Peyer's patch (tissue), 4 donors: ENCODE results near the gene ETFBKMT. TPM values are rescaled to one million over a fixed set of nuclear protein-coding genes. Genes with fewer than 3 reads are reported as not detected.
"Not testable (repeated sequence)": the region's sequence is repeated elsewhere in the genome, so short reads cannot be mapped to it uniquely, and the experiment has no call there.

ENCODE experiments used
- DNase-seq, 3 donors: peaks; one replicate each; pipeline ENCODE4 v3.0.0-alpha.2; 2017 to 2019
- H3K27ac ChIP-seq, 4 donors: fragments of 200-600 bp; sonication (generic); one replicate each; pipeline ENCODE4 v1.5.1; 2016 to 2019
- H3K27me3 ChIP-seq, 2 donors: fragments of 200-600 bp; sonication (generic); one replicate each; pipeline ENCODE4 v1.5.1; 2019
- H3K36me3 ChIP-seq, 3 donors: fragments of 200-600 bp; sonication (generic); one replicate each; pipeline ENCODE4 v1.5.1; 2016 to 2019
- H3K4me1 ChIP-seq, 4 donors: fragments of 200-600 bp; sonication (generic); one replicate each; pipeline ENCODE4 v1.5.1; 2016 to 2019
- H3K4me3 ChIP-seq, 4 donors: fragments of 200-600 bp; sonication (generic); 1 replicate in 3 of 4; 2 replicates in 1 of 4; pipeline ENCODE4 v1.5.1; 2016 to 2019; ENCODE audit warnings: mild to moderate bottlenecking in 1 of 4
- H3K9me3 ChIP-seq, 4 donors: fragments of 200-600 bp; sonication (generic); one replicate each; pipeline ENCODE4 v1.5.1; 2016 to 2019; ENCODE audit warnings: mild to moderate bottlenecking in 1 of 4
- POLR2A ChIP-seq, 2 donors: fragments of 450-650 bp; IDR thresholded peaks; one replicate each; pipeline ENCODE4 v1.5.1; 2017; ENCODE audit warnings: antibody characterized with exemption in 2 of 2, mild to moderate bottlenecking in 2 of 2, moderate library complexity in 2 of 2
- total RNA-seq, 4 donors: library from RNA; depleted of rRNA; stranded (reverse); fragments of >200 nt; gene quantifications; one replicate each; pipeline ENCODE4 v1.1.0, GENCODE V29; 2016
- TF ChIP-seq, protein P1 (sequence below), 6 experiments: fragments of 450-650 bp in 4 of 6; fragments of 200-600 bp in 2 of 6; sonication (generic) in 1 of 6; IDR thresholded peaks; one replicate each; pipeline ENCODE4 v1.5.1; 2017 to 2019; ENCODE audit warnings: antibody characterized with exemption in 6 of 6, mild to moderate bottlenecking in 3 of 6, moderate library complexity in 1 of 6

Gene ETFBKMT
- total RNA-seq, 4 donors from 2014 or later = 1.9 to 4.1 (median 3.2) TPM

DNA sequence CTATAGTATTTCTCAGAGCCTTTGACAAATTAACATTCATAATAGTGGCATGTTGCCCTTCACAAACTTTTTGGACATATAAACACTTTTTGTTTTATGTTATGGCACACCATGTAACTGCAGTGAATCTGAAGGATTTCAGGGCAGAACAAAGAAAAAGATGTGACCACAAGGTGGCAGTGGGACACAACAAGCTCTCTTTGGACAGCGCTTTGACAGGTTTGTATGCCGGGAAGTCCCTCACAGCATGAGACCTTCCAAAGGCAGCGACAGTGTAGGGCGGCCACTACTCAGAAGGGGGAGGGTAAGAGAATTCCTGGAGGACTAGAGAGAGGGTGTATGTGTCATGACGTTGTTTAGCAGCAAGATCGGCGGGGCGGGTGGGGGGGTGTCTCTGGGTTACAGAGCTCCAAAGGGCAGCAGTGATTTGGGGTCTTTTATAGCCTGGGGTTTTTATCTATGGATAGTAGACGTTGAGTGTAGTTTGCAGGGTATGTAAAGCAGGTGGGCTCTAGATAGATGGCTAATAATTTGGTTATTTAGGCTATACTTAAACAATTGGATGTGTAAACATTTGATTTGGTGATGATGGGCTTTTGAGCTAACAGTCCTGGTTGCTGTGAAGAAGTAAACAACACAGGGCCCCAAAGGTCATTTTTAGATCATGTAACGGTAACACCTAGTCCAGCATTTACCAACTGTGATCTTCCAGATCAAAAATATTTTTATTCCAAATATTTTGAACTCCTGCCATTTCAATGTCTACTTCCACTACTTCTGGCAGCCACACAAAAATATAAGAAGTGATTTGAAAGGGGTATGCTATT lies 22.9 kb downstream of the ETFBKMT start:
- TF ChIP-seq POLR2A (IDR thresholded peaks at IDR 0.05) = no peak
- TF ChIP-seq, protein P1, sequence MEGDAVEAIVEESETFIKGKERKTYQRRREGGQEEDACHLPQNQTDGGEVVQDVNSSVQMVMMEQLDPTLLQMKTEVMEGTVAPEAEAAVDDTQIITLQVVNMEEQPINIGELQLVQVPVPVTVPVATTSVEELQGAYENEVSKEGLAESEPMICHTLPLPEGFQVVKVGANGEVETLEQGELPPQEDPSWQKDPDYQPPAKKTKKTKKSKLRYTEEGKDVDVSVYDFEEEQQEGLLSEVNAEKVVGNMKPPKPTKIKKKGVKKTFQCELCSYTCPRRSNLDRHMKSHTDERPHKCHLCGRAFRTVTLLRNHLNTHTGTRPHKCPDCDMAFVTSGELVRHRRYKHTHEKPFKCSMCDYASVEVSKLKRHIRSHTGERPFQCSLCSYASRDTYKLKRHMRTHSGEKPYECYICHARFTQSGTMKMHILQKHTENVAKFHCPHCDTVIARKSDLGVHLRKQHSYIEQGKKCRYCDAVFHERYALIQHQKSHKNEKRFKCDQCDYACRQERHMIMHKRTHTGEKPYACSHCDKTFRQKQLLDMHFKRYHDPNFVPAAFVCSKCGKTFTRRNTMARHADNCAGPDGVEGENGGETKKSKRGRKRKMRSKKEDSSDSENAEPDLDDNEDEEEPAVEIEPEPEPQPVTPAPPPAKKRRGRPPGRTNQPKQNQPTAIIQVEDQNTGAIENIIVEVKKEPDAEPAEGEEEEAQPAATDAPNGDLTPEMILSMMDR (IDR thresholded peaks at IDR 0.05) = peak; percentile 54 to 89 (median 82)

DNA sequence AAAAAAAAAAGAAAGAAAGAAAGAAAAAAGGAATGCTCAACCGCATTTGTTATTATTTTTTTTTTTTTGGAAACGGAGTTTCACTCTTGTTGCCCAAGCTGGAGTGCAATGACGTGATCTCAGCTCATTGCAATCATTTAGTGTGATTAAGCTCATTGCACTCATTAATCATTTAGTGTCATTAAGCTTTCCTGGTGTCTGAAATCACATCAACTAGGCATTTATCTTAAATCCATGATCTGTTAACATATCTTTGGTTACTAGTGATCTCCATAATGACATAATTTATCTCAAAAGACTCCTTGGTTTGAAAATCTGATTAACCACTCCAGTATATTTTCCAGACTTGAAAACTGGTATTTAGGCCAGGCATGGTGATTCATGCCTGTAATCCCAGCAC lies 26.3 kb downstream of the ETFBKMT start:
- Histone ChIP-seq H3K4me3 (no peak overlapping the region), H3K36me3 (no peaks in the 10 kb centered on the region), H3K4me1 (peaks cover 0 to 6% (median 0%) of the 10 kb centered on the region in 4 donors), H3K27ac (peak overlapping the region in 1 of 4 donors; percentile 74), H3K27me3 (no peaks in the 10 kb centered on the region), H3K9me3 (peaks cover 0 to 13% (median 5%) of the 10 kb centered on the region in 4 donors)
- no peak for TF ChIP-seq POLR2A (IDR thresholded peaks at IDR 0.05)
- TF ChIP-seq, protein P1 (IDR thresholded peaks at IDR 0.05) = no peak
- no peak for DNase-seq

More for the DNA sequence above, 22.9 kb downstream of the ETFBKMT start:
- H3K27ac ChIP-seq = peak overlapping the region in 1 of 4 donors; percentile 67
- H3K27me3 ChIP-seq = no peaks in the 10 kb centered on the region
- peak in 2 of 3 donors; percentile 70 to 91 for DNase-seq
- H3K4me1 ChIP-seq = peaks cover 0 to 6% (median 0%) of the 10 kb centered on the region in 4 donors
- peaks cover 0 to 13% (median 5%) of the 10 kb centered on the region in 4 donors for H3K9me3 ChIP-seq
- no peak overlapping the region for H3K4me3 ChIP-seq
- H3K36me3 ChIP-seq = no peaks in the 10 kb centered on the region

DNA sequence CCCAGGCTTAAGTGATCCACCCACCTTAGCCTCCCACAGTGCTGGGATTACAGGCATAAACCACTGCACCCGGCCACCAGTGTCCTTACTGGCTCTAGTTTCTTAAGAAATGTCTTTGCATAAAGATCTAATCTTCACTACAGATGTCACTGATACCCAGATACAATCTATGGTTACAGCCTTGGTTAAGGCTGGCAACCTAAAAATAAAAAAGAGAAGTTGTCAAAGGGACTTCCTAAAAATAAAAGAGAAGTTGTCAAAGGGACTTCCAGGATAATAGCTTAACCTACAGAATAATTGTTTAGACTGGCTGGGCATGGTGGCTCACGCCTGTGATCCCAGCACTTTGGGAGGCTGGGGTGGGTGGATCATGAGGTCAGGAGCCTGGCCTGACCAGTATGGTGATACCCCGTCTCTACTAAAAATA lies 27.6 kb downstream of the ETFBKMT start:
- DNase-seq = peak in 2 of 3 donors; percentile 36 to 54
- peaks cover 0 to 6% (median 0%) of the 10 kb centered on the region in 4 donors for H3K4me1 ChIP-seq
- peak overlapping the region in 2 of 4 donors; percentile 6 to 74 for H3K27ac ChIP-seq
- TF ChIP-seq POLR2A (IDR thresholded peaks at IDR 0.05) = no peak
- TF ChIP-seq, protein P1 (IDR thresholded peaks at IDR 0.05) = no peak
- H3K36me3 ChIP-seq = no peaks in the 10 kb centered on the region
- no peak overlapping the region for H3K4me3 ChIP-seq
- peaks cover 0 to 13% (median 5%) of the 10 kb centered on the region in 4 donors for H3K9me3 ChIP-seq
- H3K27me3 ChIP-seq = no peaks in the 10 kb centered on the region

DNA sequence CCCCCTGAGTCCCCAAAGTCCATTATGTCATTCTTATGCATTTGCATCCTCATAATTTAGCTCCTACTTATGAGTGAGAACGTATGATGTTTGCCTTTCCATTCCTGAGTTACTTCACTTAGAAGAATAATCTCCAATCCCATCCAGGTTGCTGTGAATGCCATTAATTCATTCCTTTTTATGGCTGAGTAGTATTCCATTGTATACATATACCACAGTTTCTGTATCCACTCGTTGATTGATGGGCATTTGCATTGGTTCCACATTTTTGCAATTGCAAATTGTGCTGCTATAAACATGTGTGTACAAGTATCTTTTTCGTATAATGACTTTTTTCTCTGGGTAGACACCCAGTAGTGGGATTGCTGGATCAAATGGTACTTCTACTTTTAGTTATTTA lies 30.4 kb downstream of the ETFBKMT start:
- H3K36me3 ChIP-seq, H3K9me3 ChIP-seq, H3K27me3 ChIP-seq, DNase-seq, H3K27ac ChIP-seq, H3K4me3 ChIP-seq, H3K4me1 ChIP-seq: not testable (repeated sequence)

DNA sequence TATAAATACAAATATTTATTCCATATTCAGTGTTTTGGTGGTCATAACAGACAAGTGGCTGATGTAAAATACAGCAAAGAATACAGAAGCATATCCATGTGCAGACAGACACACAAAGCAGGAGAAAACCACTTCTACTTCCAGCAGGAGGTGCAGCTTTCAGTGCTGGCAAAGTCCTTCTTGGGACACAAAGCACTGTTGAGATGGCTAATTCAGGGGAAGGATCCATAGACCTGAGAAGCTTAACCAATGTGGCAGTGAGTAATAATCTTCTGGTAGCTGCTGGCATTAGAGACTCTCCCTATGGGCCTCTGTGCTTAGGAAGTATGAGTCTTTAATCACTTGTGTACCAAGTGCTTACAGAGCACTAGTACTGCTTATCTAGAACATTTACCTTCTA lies 42.6 kb downstream of the ETFBKMT start:
- no peaks in the 10 kb centered on the region for H3K4me1 ChIP-seq
- H3K27ac ChIP-seq = no peak overlapping the region
- H3K27me3 ChIP-seq = no peaks in the 10 kb centered on the region
- no peak for DNase-seq
- no peak for TF ChIP-seq POLR2A (IDR thresholded peaks at IDR 0.05)
- TF ChIP-seq, protein P1 (IDR thresholded peaks at IDR 0.05) = peak in 2 of 6 experiments; percentile 15 to 24
- H3K4me3 ChIP-seq = no peak overlapping the region
- no peaks in the 10 kb centered on the region for H3K36me3 ChIP-seq
- H3K9me3 ChIP-seq = no peaks in the 10 kb centered on the region

DNA sequence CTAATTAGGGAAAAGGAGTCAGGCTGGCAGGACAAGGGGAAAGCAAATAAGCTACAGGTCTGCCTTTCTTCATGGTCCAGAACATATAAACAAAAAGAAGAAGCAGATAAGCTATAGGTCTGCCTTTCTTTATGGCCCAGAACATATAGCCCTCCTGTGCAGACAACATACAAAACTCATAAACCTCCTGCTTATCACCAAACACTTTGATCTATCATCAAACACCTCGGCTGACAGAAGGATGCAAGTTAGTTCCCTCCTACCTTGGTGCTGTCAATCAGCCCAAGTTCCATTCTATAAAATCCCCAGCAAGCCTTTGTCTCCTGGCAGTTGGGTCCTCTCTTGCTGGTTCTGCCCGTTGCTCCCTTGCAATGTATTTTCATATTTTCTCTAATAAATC lies 46.1 kb downstream of the ETFBKMT start:
- Histone ChIP-seq H3K4me1 (no peaks in the 10 kb centered on the region), H3K36me3 (no peaks in the 10 kb centered on the region), H3K27me3 (no peaks in the 10 kb centered on the region), H3K4me3 (no peak overlapping the region), H3K27ac (no peak overlapping the region), H3K9me3 (peaks cover 0 to 10% (median 4%) of the 10 kb centered on the region in 4 donors)
- TF ChIP-seq, protein P1 (IDR thresholded peaks at IDR 0.05) = no peak
- no peak for TF ChIP-seq POLR2A (IDR thresholded peaks at IDR 0.05)
- DNase-seq = no peak

DNA sequence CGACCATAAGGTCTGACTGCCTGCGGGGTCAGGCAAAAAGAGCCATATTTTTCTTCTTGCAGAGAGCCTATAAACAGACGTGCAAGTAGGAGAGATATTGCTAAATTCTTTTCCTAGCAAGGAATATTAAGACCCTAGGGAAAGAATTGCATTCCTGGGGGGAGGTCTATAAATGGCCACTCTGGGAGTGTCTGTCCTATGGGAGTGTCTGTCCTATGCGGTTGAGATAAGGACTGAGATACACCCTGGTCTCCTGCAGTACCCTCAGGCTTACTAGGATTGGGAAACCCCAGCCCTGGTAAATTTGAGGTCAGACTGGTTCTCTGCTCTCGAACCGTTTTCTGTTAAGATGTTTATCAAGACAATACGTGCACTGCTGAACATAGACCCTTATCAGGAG lies 48.6 kb downstream of the ETFBKMT start:
- H3K27ac ChIP-seq, H3K9me3 ChIP-seq, H3K4me1 ChIP-seq, DNase-seq, H3K27me3 ChIP-seq, H3K36me3 ChIP-seq, H3K4me3 ChIP-seq: not testable (repeated sequence)
